H1 (cell line): ENCODE results near the gene TOB1. TPM values are rescaled to one million over a fixed set of nuclear protein-coding genes. Genes with fewer than 3 reads are reported as not detected.

Source experiments
- CTCF ChIA-PET: fragments of 300-600 bp; sonication (Branson Sonifier 250); formaldehyde crosslinking; loops from one replicate; lab custom pipeline; 2021; ENCODE audit not compliant: partially characterized antibody; lab: Charles Lee
- POLR2A ChIA-PET: fragments of 300-600 bp; sonication (Branson Sonifier 250); formaldehyde crosslinking; loops from one replicate; lab custom pipeline; 2021; ENCODE audit warnings: inconsistent platforms; ENCODE audit not compliant: partially characterized antibody; lab: Charles Lee
- DNase-seq, 2 experiments: peaks; one replicate each; pipeline versions ENCODE4 v3.0.0 to v3.0.0-alpha.2; 2010 to 2022; ENCODE audit warnings: low spot score in 2 of 2, low read depth in 1 of 2, mixed read lengths in 1 of 2
- FAIRE-seq: peaks from 2 replicates; lab custom pipeline; 2011; peaks lifted over from hg19 to GRCh38; lab: Jason Lieb, UNC
- H2AFZ ChIP-seq: 2 replicates; pipeline ENCODE4 v1.8.1; 2012; ENCODE audit warnings: low read length, inconsistent platforms
- H2AK5ac ChIP-seq: 2 replicates; pipeline ENCODE4 v1.6.1; 2013; ENCODE audit warnings: low read depth, low read length
- H2BK120ac ChIP-seq: replicated peaks from 2 replicates; pipeline ENCODE3; 2013; ENCODE audit warnings: low read depth, low read length, inconsistent platforms
- H2BK12ac ChIP-seq: 2 replicates; pipeline ENCODE4 v1.6.1; 2013; ENCODE audit warnings: low read depth, low read length
- H2BK15ac ChIP-seq: 2 replicates; pipeline ENCODE4 v1.6.1; 2013; ENCODE audit warnings: low read length
- H2BK20ac ChIP-seq: 2 replicates; pipeline ENCODE4 v1.6.1; 2013; ENCODE audit warnings: low read length
- H2BK5ac ChIP-seq: 2 replicates; pipeline ENCODE4 v1.6.1; 2013; ENCODE audit warnings: low read depth, low read length
- H3K14ac ChIP-seq: 2 replicates; pipeline ENCODE4 v1.6.1; 2013; ENCODE audit warnings: inconsistent platforms; ENCODE audit not compliant: insufficient read length
- H3K18ac ChIP-seq: 2 replicates; pipeline ENCODE4 v1.6.1; 2013; ENCODE audit warnings: low read length; ENCODE audit errors: extremely low read depth
- H3K23ac ChIP-seq: 2 replicates; pipeline ENCODE4 v1.6.1; 2013; ENCODE audit warnings: inconsistent platforms; ENCODE audit not compliant: insufficient read length
- H3K23me2 ChIP-seq: 2 replicates; pipeline ENCODE4 v1.6.1; 2013; ENCODE audit warnings: low read depth, low read length
- H3K27ac ChIP-seq: 2 replicates; pipeline ENCODE4 v1.6.1; 2011; ENCODE audit warnings: low read depth, low read length, inconsistent platforms
- H3K27me3 ChIP-seq, 4 experiments: replicated peaks in 1 of 4; 1 replicate in 1 of 4; 2 replicates in 3 of 4; pipeline versions ENCODE4 v1.6.1 to v1.8.1; 2011 to 2013; ENCODE audit warnings: low read length in 3 of 4, mild to moderate bottlenecking in 3 of 4, inconsistent platforms in 2 of 4, mixed read lengths in 2 of 4, moderate library complexity in 1 of 4; ENCODE audit not compliant: control insufficient read depth in 3 of 4, insufficient read depth in 3 of 4; ENCODE audit errors: extremely low read depth in 1 of 4
- H3K36me3 ChIP-seq, 4 experiments: 2 replicates each; pipeline versions ENCODE4 v1.6.1 to v1.8.1; 2011 to 2013; ENCODE audit warnings: mild to moderate bottlenecking in 4 of 4, low read length in 3 of 4, moderate library complexity in 2 of 4, control low read depth in 1 of 4, inconsistent platforms in 1 of 4; ENCODE audit not compliant: insufficient read depth in 4 of 4, control insufficient read depth in 2 of 4
- H3K4ac ChIP-seq: replicated peaks from 2 replicates; pipeline ENCODE3; 2013; ENCODE audit warnings: low read length, low read depth, mixed read lengths, inconsistent platforms; ENCODE audit not compliant: insufficient read length
- H3K4me1 ChIP-seq, 4 experiments: replicated peaks in 1 of 4; 1 replicate in 1 of 4; 2 replicates in 3 of 4; pipeline versions ENCODE4 v1.6.1 to v1.8.1; 2011 to 2013; ENCODE audit warnings: low read length in 3 of 4, inconsistent platforms in 2 of 4, mixed read lengths in 1 of 4; ENCODE audit not compliant: insufficient read depth in 4 of 4, control insufficient read depth in 3 of 4
- H3K4me2 ChIP-seq, 2 experiments: 2 replicates each; pipeline versions ENCODE4 v1.6.1 to v1.8.1; 2011 to 2013; ENCODE audit warnings: low read depth in 2 of 2, low read length in 2 of 2, control low read depth in 1 of 2, inconsistent platforms in 1 of 2, mild to moderate bottlenecking in 1 of 2; ENCODE audit not compliant: insufficient read depth in 1 of 2
- H3K4me3 ChIP-seq, 4 experiments: fragments of 200-600, 300-600 bp in 1 of 4; sonication (generic), shearing (Covaris generic), sonication (Bioruptor Twin) in 1 of 4; 2 replicates each; pipeline versions ENCODE4 v1.5.1 to v1.8.1; 2011 to 2016; ENCODE audit warnings: low read length in 4 of 4, low read depth in 3 of 4, control low read depth in 2 of 4, inconsistent platforms in 2 of 4, mild to moderate bottlenecking in 2 of 4, mixed read lengths in 1 of 4, moderate library complexity in 1 of 4; ENCODE audit not compliant: insufficient read depth in 2 of 4; ENCODE audit errors: extremely low read depth in 1 of 4
- H3K56ac ChIP-seq: replicated peaks from 2 replicates; pipeline ENCODE3; 2013; ENCODE audit warnings: low read depth, mild to moderate bottlenecking, mixed read lengths, low read length, inconsistent platforms; ENCODE audit not compliant: insufficient read length
- H3K79me1 ChIP-seq: 2 replicates; pipeline ENCODE4 v1.6.1; 2013; ENCODE audit warnings: low read depth, low read length, control low read depth
- H3K79me2 ChIP-seq, 2 experiments: 2 replicates each; pipeline versions ENCODE4 v1.6.1 to v1.8.1; 2012 to 2013; ENCODE audit warnings: low read length in 2 of 2, mild to moderate bottlenecking in 2 of 2, inconsistent platforms in 1 of 2; ENCODE audit not compliant: insufficient read depth in 2 of 2, control insufficient read depth in 1 of 2
- H3K9ac ChIP-seq, 4 experiments: replicated peaks in 1 of 4; 1 replicate in 1 of 4; 2 replicates in 3 of 4; pipeline versions ENCODE4 v1.6.1 to v1.8.1; 2011 to 2013; ENCODE audit warnings: low read depth in 3 of 4, low read length in 3 of 4, control low read depth in 2 of 4, mild to moderate bottlenecking in 2 of 4, moderate library complexity in 2 of 4, inconsistent platforms in 1 of 4; ENCODE audit errors: extremely low read depth in 1 of 4
- H3K9me3 ChIP-seq, 2 experiments: 2 replicates each; pipeline versions ENCODE4 v1.6.1 to v1.8.1; 2012 to 2013; ENCODE audit warnings: mild to moderate bottlenecking in 2 of 2, moderate library complexity in 2 of 2, control low read depth in 1 of 2, inconsistent platforms in 1 of 2, low read depth in 1 of 2, low read length in 1 of 2, mixed read lengths in 1 of 2; ENCODE audit not compliant: insufficient read depth in 2 of 2
- H4K20me1 ChIP-seq, 2 experiments: replicated peaks in 1 of 2; 2 replicates each; pipeline versions ENCODE3 to v1.8.1; 2011 to 2013; ENCODE audit warnings: inconsistent platforms in 2 of 2, low read length in 2 of 2, mild to moderate bottlenecking in 1 of 2; ENCODE audit not compliant: insufficient read depth in 2 of 2, control insufficient read depth in 1 of 2
- H4K5ac ChIP-seq: 2 replicates; pipeline ENCODE4 v1.6.1; 2013; ENCODE audit warnings: low read length, low read depth, mixed read lengths, inconsistent platforms; ENCODE audit not compliant: insufficient read length
- H4K8ac ChIP-seq: 2 replicates; pipeline ENCODE4 v1.8.0; 2013; ENCODE audit warnings: mild to moderate bottlenecking, moderate library complexity, low read length, inconsistent platforms; ENCODE audit not compliant: insufficient read depth; ENCODE audit errors: extremely low read depth
- H4K91ac ChIP-seq: replicated peaks from 2 replicates; pipeline ENCODE3; 2013; ENCODE audit warnings: low read length, mixed read lengths, inconsistent platforms; ENCODE audit not compliant: insufficient read length
- ASH2L ChIP-seq: fragments of 200-600, 300-600 bp; sonication (generic); IDR thresholded peaks from one replicate; pipeline ENCODE4 v1.7.1; 2017; ENCODE audit warnings: low read length
- BACH1 ChIP-seq: IDR thresholded peaks from 2 replicates; pipeline ENCODE4 v1.6.1; 2012; ENCODE audit warnings: low read length, improper control_type of control experiment
- CBX5 ChIP-seq: fragments of 300-800, 300-1000 bp; sonication (generic); IDR thresholded peaks from 2 replicates; pipeline ENCODE4 v1.7.1; 2016; ENCODE audit warnings: antibody characterized with exemption, low read length, low read depth
- CBX8 ChIP-seq: fragments of 300-800, 300-1000 bp; sonication (generic); IDR thresholded peaks from 2 replicates; pipeline ENCODE4 v1.7.1; 2016; ENCODE audit warnings: low read depth, low read length, borderline replicate concordance
- CHD2 ChIP-seq: IDR thresholded peaks from 2 replicates; pipeline ENCODE4 v1.6.1; 2012; ENCODE audit warnings: low read length, improper control_type of control experiment
- E2F6 ChIP-seq: IDR thresholded peaks from 2 replicates; pipeline ENCODE4 v1.6.1; 2012; ENCODE audit warnings: inconsistent platforms
- EZH2 ChIP-seq: fragments of 200-600 bp; sonication (generic); IDR thresholded peaks from 2 replicates; pipeline ENCODE4 v1.7.1; 2012; ENCODE audit warnings: low read depth, mild to moderate bottlenecking, moderate library complexity, low read length, inconsistent platforms; ENCODE audit not compliant: severe bottlenecking
- GTF2F1 ChIP-seq: IDR thresholded peaks from 2 replicates; pipeline ENCODE4 v1.6.1; 2012; ENCODE audit warnings: low read depth, low read length, improper control_type of control experiment, borderline replicate concordance
- PHF8 ChIP-seq: fragments of 200-600 bp; sonication (generic); conservative IDR thresholded peaks from 2 replicates; pipeline ENCODE4 v1.7.1; 2012; ENCODE audit warnings: low read depth, mild to moderate bottlenecking, inconsistent platforms, low read length, moderate library complexity
- TAF7 ChIP-seq: optimal IDR thresholded peaks from 2 replicates; pipeline ENCODE3; 2011; ENCODE audit warnings: low read depth, mild to moderate bottlenecking, inconsistent platforms, low read length, moderate library complexity, borderline replicate concordance
- TEAD4 ChIP-seq: IDR thresholded peaks from 2 replicates; pipeline ENCODE4 v1.6.1; 2012; ENCODE audit warnings: low read depth, low read length, inconsistent platforms, mixed read lengths
- WGBS, 2 experiments: shearing (Covaris generic) in 1 of 2; methylation state at CpG; one replicate each; pipeline versions ENCODE4 v1.1.6 to v1.1.7; 2013 to 2015; ENCODE audit warnings: low lambda C conversion rate in 2 of 2, mixed read lengths in 2 of 2, inconsistent platforms in 1 of 2, low coverage in 1 of 2, missing lambda C conversion rate in 1 of 2; ENCODE audit not compliant: insufficient replicate concordance in 2 of 2, insufficient coverage in 1 of 2, insufficient read length in 1 of 2; ENCODE audit errors: extremely low coverage in 1 of 2, missing lambda C conversion rate in 1 of 2; 5-methylcytosine and 5-hydroxymethylcytosine counted together
- polyA plus RNA-seq, 7 experiments: library from polyadenylated mRNA; depleted of rRNA in 3 of 7; stranded (reverse) in 5 of 7; unstranded in 2 of 7; fragments of >200 nt in 5 of 7; fragments of 200-250 nt in 2 of 7; gene quantifications; 1 replicate in 5 of 7; 2 replicates in 1 of 7; 4 replicates in 1 of 7; pipeline versions ENCODE4 v1.2.1 to v1.2.3, GENCODE V29; 2011 to 2013; ENCODE audit warnings: missing spikeins in 2 of 7, mixed read lengths in 2 of 7
- total RNA-seq: library from RNA; stranded (reverse); fragmentation: NEBNext Ultra II Directional; extraction: Animal tissue kit (Norgen Biotek cat#: 25700); gene quantifications from 2 replicates; pipeline ENCODE4 v1.2.1, GENCODE V29; 2021

Gene TOB1
- total and polyA plus RNA-seq, 2 of the 8 experiments (the other 6 are each of a cell fraction or from before 2014, with no cell fraction given): 14.4 to 20.8 TPM

DNA sequence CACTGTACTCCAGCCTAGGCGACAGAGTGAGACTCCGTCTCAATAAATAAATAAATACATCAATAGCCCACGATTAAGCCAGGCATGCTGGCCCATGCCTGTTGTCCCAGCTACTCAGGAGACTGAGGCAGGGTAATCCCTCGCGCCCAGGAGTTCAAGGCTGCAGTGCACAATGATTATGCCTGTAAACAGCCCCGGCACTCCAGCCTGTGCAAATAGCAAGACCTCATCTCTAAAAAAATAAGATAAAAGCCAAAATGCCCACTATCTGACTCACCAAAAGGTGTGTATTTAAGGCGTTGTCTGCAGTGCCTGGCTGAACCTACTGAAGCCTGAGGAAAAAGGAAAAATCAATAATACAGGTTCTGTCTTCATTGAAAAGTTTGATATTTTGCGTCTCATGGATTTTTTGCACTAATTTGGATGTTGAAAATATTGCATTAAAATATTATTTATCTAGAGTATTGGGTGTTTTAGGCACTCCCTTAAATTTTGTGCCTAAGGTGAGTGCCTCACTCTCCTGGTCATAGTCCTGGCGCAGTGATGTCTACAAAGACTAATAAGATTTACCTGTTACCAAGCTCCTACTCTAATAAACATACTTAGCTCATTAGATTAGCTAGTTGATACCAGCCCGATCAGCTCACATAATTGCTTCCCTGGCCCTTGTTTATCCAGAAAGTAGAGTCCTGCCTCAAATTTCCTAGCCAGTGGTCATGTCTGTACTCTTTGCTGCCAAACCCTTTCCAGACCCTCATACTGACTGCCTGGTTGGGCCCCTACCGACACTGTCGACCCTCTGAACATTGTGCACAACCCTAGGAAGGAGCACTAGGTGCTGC is 24.7 kb upstream of the TOB1 start:
- no peak overlapping the region for H3K4me3 ChIP-seq
- H3K9ac ChIP-seq: no peak overlapping the region
- no peaks in the 10 kb centered on the region for H3K9me3 ChIP-seq
- peak overlapping the region; percentile 53; the same call in 1 of the 2 replicates for H2BK15ac ChIP-seq
- H4K5ac ChIP-seq: no peak overlapping the region
- H3K23me2 ChIP-seq: no peaks in the 10 kb centered on the region
- H3K79me1 ChIP-seq: no peaks in the 10 kb centered on the region
- H3K79me2 ChIP-seq: no peaks in the 10 kb centered on the region
- no peak overlapping the region for H2AK5ac ChIP-seq
- no peak for FAIRE-seq
- ChIA-PET CTCF (interaction anchor here (0.9 to 3.3 kb wide), 2 partner anchors 15 to 59 kb away, joined by 3 to 13 read pairs; no protein-coding TSS in a partner anchor), POLR2A (interaction anchor here (0.6 to 7.5 kb wide), 6 partner anchors 8 to 172 kb away, joined by 3 to 72 read pairs (median 4); partner anchors contain the start of genes LUC7L3 and TOB1)
- H3K27me3 ChIP-seq: no peaks in the 10 kb centered on the region
- no peak overlapping the region for H4K8ac ChIP-seq
- H3K36me3 ChIP-seq: no peaks in the 10 kb centered on the region
- H3K56ac ChIP-seq: no peak overlapping the region
- H3K27ac ChIP-seq: no peak overlapping the region
- 0 out of 2 replicates have a peak overlapping the region, but pooled peaks have one; percentile 9 for H2BK12ac ChIP-seq
- WGBS, 2 experiments: 86% methylated on average over 12 of the region's 12 CpGs; no CpG with 5 or more reads in 1 of the 2 experiments
- H2BK5ac ChIP-seq: peak overlapping the region; percentile 9; the same call in 1 of the 2 replicates
- DNase-seq: no peak
- no peak overlapping the region for H4K91ac ChIP-seq
- H4K20me1 ChIP-seq: no peaks in the 10 kb centered on the region
- peak overlapping the region; percentile 89 for H2AFZ ChIP-seq
- H2BK120ac ChIP-seq: no peak overlapping the region
- H3K4me1 ChIP-seq: peaks cover 8 to 25% (median 16%) of the 10 kb centered on the region in 4 experiments
- no peak overlapping the region for H3K14ac ChIP-seq
- H3K18ac ChIP-seq: peak overlapping the region; percentile 15; the same call in 1 of the 2 replicates
- H3K23ac ChIP-seq: no peak overlapping the region
- 0 out of 4 replicates have a peak overlapping the region, but pooled peaks of 1 of the 2 experiments have one; percentile 11 for H3K4me2 ChIP-seq
- H3K4ac ChIP-seq: no peak overlapping the region
- peak overlapping the region; percentile 51 for H2BK20ac ChIP-seq
- TF ChIP-seq CHD2 (no peak), TEAD4 (no peak), CBX5 (no peak), BACH1 (no peak), EZH2 (no peak), TAF7 (no peak), PHF8 (no peak), ASH2L (no peak), GTF2F1 (no peak), CBX8 (no peak), E2F6 (no peak)
